HG03064 (cell line): Measurements from ENCODE around the gene SNED1.

ENCODE experiments used
- ATAC-seq: cut with Tn5 transposase; IDR thresholded peaks from one replicate; pipeline ENCODE4 v1.9.1; 2021; ENCODE audit warnings: low read depth; ENCODE audit not compliant: unreplicated experiment

The SNED1 gene

DNA sequence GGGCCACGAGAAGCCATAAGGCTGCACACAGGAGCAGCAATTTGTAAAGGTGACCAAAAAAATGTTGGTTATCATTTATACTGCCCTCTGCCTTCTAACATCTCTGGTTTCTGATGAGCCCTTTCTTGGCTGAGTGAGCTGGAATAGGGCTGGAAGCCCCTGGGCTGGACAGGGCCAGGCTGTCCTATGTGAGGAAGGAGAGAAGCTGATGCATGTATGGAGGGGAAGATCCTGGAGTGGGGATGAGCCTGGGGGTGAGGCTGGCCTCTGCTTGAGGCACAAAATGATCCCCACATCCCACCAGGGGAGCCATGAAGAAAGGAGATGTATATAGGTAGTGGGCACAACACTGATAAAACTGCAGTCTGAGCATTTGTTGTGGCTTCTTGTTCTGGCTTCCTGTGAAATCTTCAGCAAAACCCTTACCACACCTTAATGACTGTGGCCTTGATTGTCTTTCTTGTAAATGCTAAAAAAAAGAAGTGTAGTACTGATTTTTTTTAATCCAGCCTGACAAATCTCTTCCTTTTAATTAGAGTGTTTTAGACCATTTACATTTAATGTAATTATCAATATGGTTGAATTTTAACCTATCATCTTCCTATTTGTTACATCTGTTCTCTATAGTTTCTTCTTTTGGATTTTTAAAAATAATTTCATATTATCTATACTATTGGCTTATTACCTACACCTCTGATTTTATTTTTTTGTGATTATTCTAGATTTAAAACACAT lies 5.6 kb downstream of the SNED1 start:
- ATAC-seq, result no peak

DNA sequence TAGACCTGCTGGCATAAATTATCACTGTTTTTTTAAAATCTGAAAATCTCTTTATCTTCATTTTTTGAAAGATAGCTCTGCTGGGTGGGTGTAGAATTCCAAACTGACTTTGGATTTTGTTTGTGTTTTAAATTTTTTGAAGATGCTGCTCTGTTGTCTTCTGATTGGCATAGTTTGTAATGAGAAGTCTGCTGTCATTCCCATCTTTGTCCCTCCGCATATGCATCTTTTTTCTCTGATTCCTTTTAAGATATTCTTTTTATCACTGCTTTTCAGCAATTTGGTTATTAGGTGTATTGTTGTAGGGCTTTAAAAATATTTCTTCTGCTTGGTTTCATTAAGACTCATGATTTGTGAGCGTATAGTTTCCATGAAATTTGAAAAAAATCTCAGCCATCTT lies 7.2 kb downstream of the SNED1 start:
- ATAC-seq, result no peak

DNA sequence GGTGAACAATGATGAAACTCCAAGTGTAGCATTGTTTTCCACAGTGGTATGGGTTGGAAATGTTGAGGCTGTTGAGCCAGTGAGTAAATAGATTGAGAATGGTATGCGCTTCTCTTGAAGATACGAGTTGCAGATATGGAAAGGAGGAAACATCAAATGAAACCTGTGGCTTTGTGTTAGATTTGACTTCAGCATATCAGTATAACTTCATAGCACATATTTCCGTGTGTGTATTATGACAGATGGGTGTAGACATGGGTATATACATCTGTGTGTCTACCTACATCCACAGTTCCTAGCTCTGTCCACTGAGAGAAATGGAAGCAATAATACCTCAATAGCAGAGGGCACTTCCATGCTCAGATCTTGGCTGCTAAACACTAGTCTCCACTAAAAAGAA lies 8.0 kb downstream of the SNED1 start:
- no peak for ATAC-seq

DNA sequence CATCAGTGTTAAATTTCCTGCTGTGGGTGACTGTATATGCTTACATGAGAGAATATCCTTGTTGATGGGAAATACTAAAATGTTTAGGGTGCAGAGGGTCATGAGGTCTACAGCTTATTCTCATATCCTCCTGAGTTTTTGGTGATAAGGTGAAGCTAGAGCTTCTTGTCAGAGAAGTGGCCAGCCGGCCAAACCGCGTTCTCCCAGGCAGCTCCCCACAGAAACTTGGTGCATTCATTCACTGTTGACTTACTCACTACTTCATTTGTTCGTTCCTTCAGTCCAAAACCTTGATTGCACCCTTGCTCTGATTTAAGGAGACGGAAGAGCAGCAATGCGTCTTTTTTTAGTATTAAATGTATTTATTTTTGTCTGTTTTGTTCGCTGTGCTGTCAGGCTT lies 8.7 kb downstream of the SNED1 start:
- no peak for ATAC-seq

DNA sequence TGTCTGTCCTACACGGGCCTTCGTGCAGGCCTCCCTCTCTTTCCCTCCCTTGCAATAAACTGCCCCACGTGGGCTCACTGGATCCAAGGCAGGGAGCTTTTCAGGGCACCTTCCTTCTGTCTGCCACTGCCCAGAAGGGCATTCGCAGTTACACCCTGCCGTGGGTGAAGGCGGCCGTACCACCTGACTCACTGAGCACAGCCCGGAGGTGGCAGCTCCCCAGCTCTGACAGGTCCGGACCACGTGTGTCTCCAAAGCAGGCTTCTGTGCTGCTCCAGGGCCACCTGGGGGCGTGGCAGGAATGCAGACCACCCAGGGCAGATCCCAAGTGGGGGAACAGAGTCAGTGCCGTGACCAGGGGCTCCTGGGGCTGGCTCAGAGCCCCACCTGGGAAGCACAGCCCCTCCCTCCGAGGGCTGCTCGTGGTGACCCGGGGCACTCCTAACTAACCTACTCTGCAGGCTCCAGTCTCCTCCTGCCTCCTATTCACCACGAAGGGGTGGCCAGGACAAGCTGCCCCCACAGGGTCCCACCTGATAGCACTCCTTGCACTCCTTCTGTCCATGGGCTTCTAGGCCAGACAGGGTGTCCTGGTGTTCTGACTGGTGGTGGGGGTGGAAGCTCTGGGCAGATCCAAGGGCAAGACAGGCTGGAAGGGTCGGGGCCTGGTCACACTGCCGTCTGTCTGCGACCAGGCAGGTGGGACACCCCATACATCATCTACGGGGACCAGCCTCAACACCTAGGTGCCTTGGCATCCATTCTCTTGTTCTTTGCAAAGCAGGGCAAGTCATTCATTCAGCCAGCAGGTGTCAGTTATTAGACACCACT lies 9.7 kb downstream of the SNED1 start:
- ATAC-seq, result no peak

DNA sequence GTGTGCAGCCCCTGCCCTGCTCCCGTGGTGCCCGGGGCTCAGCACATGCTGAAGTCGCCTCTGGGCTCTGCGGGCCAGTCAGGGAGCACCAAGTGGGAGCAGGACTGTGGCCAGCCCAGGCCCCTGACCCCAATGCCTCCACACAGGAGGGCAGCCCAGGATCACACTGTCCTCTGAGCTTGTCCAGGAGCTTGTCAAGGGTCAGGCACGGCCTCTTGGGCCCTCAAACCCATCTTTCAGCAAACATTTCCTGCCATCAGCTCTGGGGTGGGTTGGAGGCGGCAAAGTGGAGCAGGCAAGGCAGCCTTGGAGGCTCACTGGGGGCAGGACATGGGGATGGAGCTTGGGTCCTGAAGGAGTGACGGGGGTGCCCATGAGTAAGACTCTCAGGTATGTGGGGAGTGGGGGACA lies 10.3 kb downstream of the SNED1 start:
- ATAC-seq, result no peak

DNA sequence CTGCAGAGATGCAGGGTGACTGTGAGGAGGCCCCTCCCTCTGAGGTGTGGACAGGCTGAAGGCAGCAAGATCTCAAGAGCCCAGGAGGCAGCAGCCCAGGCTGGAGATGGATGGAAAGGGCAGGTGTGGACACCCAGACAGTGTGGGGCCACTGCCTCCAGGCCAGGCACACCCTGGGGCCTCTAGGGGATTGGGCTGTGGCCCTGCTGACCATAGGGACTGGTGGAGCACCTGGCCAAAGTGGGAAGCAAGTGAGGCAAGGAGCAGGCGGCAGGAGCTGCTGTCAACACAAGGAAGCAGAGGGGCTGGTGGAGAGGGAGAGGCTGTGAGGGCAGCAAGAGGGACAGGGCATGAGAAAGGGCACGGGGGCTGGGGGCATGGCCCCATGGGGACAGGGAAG lies 10.8 kb downstream of the SNED1 start:
- ATAC-seq, result no peak

DNA sequence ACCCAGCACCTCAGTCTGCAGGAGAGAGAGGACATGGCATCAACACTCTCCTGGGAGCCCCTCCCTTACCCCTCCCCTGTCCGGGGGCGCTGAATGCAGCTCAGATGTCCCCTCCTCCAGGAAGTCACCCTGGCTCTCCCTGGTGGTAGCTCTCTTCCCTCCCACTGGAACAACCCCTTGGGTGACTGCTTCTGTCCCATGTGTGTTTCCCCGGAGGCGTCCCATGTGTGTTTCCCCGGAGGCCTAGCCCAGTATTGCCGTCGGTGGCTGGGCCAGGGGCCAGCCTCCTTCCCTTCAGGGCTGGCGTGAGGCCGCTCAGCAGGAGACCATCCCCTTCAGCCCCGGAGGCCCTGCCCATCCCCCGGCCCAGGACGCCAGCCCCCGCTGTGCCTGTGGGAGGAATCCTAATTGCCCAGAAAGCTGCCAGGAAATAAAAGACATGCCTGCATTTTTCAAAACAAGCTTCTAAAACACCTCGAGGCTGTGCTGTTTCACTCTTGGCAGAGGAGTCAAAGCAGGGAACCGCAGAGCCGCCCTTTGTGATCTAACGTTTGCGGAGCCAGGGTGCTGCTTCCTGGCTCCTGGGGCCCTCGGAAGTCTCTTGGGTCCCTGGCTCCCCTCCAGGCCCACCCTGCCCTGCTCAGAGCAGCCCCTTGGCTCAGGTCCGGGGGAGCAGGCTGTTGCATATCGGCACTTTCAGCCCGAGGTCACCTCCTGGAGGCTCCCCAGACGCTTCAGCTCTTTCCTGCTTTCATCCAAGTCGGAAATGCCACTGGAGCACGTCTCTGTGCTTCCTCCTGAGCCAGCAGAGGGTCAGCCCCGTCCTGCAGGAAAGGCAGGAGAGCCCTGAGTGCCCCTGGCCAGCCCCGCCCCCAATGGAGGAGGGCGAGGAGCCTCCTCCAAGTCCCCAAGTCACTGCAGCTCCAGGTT lies 11.4 kb downstream of the SNED1 start:
- ATAC-seq, result no peak

DNA sequence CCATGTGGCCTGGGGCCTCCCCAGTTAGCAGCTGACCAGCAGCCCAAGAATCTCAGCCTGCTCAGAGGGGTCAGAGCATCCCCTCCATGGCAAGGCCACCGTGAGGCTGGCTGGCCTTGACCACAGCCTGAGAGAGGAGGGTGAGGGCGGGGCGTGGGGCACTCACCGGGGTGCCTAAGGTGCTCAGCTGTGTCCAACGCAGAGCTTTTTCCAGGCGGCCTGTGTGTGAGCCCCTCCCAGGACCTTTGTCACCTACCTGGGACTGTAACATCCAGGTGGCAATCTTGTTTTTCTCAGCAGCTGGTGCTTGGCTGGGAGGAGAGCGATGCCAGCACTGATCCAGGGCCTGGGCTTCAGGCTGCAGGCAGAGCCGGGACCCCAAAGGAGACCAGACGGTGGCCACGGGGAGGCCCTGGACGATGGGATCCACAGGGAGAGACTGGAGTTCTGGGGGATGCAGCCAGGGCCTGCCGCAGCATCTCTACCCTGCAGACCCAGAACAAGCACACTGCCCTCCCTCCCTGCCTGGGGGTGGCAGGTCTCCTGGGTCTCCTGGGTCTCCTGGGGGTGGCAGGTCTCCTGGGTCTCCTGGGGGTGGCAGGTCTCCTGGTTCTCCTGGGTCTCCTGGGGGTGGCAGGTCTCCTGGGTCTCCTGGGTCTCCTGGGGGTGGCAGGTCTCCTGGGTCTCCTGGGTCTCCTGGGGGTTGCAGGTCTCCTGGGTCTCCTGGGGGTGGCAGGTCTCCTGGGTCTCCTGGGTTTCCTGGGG lies 12.3 kb downstream of the SNED1 start:
- no peak for ATAC-seq

DNA sequence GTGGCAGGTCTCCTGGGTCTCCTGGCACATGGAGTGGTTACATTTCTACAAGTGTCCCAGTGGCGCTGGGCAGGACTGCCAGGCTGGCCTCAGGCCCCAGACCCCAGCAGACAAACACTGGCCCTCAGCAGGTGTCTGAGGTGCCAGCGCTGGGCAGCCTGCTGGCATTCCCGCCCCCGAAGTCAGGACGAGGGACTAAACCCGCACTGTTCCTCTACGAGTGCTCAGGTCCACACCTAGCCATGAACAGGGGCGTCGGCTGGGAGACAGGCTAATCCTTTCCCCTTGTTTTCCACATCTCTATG lies 12.8 kb downstream of the SNED1 start:
- ATAC-seq, result no peak

DNA sequence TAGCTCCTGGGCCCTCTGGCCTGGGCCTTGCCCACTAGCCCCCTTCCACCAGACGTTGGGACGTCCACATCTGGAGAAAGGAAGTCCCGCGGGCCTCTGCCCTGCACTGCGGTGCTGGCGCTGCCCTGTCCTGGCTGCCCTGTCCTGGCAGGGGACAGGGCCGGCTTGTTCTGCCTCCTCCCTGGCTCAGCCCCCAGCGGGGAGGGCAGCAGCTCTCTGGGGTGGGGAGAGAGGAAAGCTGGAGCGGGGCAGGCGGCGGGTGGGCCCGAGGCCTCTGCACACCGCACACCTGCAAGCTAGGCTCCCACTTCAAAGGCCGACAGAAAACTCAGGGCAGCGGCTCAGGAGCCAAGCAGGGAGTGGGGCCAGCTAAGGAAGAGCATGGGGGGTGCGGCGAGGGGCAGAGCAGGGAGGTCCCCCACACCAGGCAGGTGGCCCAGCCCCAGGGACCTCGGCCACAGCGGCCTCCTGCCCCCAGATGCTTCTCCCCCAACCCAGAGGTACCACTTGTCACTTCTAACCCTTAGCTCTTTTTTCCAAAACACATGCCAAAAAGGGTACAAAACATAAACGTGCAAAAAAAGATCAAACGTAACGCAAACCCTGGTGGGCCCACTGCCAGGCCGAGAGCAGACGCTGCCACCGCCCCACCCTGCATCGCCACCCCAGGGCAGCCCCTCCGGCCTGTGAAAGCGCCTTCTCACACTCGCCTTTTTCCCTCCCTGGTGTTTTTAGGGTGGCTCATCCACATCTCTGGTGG lies 13.5 kb downstream of the SNED1 start:
- no peak for ATAC-seq

DNA sequence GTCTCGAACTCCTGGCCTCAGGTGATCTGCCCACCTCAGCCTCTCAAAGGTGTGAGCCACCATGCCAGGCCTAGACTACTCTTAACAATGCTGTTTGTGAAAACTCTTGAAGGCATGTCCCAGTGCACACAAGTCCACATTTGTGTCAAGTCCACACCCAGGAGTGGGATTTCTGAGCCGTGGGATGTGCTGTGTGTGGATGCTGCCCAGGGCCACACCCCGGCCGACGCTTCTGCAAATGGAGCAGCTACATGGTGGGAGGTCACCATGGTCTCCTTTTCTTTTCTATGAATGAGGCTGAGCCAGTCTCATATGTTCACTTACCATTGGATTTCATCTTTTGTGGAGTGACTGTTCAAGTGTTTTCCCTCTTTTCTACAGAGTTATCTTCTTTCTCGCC lies 15.8 kb downstream of the SNED1 start:
- ATAC-seq, result no peak

DNA sequence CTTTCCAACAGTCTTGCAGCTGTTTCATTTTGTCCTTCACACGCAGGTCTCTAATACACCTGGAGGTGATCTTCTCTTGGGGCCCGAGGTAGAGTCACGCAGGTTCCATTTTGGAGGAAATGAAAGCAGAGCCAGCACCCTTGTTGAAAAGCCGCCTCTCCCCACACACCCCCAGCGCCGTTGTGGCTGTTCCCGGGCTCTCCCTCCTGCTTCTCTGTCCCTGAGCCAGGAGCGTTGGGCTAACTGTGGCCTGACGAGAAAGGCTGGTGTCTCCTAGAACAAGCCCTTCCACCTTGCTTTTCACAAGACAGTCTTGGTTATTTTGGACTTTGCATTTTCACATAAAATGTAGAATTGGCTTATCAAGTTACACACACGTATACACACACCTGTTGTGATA lies 16.3 kb downstream of the SNED1 start:
- ATAC-seq, result no peak

DNA sequence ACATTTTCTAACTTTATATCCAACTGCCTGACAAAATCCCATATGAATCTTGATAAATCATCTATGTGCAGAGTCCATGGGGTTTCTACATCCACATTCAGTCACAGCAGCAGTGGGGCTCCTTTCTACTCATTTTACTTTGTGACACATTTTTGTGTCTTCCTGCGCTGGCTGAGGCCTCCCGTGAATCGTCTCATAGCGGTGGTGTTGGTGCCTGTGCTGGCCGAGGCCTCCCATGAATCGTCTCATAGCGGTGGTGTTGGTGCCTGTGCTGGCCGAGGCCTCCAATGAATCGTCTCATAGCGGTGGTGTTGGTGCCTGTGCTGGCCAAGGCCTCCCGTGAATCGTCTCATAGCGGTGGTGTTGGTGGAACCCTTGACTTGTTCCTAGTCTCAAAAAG lies 17.0 kb downstream of the SNED1 start:
- no peak for ATAC-seq

DNA sequence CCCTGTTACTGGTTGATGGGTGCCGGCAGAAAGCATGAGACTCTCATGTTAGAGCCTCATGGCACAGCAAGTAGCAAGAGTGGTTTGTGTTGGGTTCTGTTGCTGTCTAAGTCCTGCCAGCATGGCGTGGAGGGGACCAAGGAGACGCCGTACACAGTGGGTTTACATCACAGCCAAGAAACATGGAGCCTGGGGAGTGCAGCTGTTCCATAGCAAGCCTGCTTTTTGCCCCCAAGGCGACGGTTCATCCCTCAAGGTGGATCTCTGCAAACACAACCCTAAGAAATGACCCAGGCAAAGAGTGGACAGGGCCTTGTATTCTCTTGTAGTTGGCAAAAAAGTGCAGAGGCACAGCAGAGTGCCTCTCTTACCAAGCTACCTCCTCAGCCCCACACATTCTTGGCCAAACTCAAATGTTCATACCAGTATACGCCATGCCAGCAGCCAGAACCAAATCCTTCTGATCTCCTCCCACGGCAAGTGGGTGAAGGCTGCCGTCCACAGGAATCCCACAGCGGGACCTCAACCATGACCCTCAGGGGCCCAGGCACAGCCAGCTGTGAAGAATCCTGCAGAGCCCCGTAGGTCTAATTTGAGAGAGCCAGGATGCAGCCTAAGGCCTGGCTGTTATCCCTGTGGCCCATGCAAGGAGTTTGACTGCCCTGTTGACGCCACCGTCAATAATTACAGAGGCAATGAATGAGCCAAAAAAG lies 19.0 kb downstream of the SNED1 start:
- no peak for ATAC-seq

DNA sequence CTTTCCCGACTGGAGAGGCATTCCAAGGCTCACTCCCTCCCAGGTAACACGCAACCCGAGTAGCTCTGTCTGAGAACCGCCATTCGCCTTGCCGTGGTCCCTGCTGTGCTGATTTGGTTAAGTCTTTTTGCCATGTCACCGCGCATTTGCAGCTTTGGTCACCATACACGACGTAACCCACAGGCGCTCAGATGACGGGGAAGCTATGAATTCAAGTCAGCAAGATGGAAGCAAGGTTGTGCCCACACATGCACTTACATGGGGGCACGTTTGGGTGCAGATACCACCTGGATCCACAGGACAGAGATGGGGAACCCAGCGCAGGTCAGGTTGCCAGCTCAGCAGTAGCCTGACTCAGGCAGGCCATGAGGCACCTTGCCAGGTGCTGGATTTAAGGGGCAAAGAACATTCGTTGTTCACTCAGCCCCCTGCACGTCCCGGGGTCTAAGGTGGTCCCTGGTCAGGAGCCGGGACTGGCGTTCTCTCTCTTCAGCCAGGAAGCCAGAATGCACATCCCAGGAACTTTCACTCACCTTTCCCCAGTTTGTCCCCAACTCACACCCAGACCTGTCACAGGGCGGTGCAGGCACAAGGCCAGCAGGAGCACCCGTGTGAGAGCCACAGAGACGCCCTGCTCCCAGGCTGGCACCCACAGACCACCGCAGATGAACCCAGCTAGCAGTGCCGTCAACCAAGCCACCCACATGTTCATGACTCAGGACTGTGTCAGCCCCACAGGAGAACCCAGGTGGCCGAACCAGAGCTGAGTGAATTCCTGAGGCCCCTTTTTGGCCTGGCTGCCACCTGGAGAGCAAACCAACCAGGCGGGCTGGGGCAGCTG lies 19.9 kb downstream of the SNED1 start:
- ATAC-seq, result no peak

DNA sequence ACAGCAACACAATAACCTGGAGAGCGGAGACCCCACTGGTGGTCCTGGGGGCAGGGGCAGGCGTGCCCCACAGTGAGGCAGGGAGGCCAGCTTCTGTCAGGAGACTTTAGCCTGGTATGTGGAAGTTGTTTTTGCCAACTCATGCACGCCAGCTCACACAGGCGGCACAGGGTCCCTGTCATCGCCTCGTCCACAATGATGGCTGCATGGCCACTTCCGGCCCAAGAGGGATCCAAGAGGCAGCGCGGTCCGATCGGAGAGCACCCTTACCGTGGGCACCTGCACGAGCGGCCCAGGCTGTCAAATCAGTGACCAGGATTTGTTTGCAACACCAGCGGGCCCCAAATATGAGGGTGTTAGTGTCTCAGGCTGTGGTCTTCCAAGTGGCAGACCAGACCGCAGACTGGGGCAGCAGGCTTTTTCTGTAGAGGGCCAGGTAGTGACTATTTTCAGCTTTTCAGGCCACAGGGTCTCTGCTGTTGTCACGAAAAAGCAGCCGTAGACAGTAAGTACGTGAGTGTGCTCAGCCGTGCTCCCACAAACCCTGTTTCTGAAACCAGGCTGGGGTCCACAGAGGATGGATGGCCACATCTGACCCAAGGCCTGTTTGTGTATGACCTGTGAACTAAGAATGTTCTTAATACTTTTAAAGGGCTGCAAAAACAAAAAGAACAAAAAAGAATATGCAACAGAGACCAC lies 21.2 kb downstream of the SNED1 start:
- no peak for ATAC-seq

DNA sequence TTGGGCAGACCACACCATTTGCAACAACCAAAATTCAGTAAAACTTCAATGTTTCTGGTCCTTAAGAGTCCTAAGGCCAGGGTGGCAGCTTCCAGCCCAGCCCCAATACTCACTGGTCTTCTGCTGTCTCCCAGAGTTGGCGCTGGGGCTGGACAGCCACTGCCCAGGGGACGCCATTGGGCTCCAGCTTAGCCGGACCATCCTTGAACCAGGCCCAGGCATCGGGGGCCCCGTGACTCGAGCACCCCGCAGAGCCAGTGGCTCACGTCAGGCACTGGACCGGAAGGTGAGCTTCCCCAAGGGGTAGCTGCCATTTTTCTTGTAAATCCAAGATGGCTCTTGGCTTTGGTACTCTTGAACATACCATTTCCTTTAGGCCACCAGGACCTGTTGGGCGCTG lies 21.8 kb downstream of the SNED1 start:
- no peak for ATAC-seq
